LNCaP clone FGC (cell line): Measurements from ENCODE around the gene LGR6.

Experiments used
- DNase-seq: peaks from one replicate; pipeline ENCODE4 v3.0.0-alpha.2; 2011; ENCODE audit warnings: low read depth
- H3K4me3 ChIP-seq: 2 replicates; pipeline ENCODE4 v1.5.1; 2011; ENCODE audit warnings: mild to moderate bottlenecking, low read depth, low read length, control low read depth
- CTCF ChIP-seq: IDR thresholded peaks from 2 replicates; pipeline ENCODE4 v1.5.1; 2012; ENCODE audit warnings: mild to moderate bottlenecking; ENCODE audit not compliant: control insufficient read depth, insufficient read depth; ENCODE audit errors: extremely low read depth

LGR6 gene

GRCh38 chr1:202230061-202230938, 36.7 kb downstream of the LGR6 start:
- TF ChIP-seq CTCF: no peak
- H3K4me3 ChIP-seq: no peak overlapping the region
- no peak for DNase-seq

GRCh38 chr1:202230939-202231645, 37.5 kb downstream of the LGR6 start:
- DNase-seq: no peak
- no peak for TF ChIP-seq CTCF
- no peak overlapping the region for H3K4me3 ChIP-seq

GRCh38 chr1:202233171-202233570, 39.6 kb downstream of the LGR6 start:
- TF ChIP-seq CTCF: no peak
- H3K4me3 ChIP-seq: no peak overlapping the region
- DNase-seq: no peak

GRCh38 chr1:202233804-202234203, 40.2 kb downstream of the LGR6 start:
- H3K4me3 ChIP-seq: no peak overlapping the region
- TF ChIP-seq CTCF: no peak
- no peak for DNase-seq

GRCh38 chr1:202234331-202235002, 40.9 kb downstream of the LGR6 start:
- no peak overlapping the region for H3K4me3 ChIP-seq
- DNase-seq: no peak
- TF ChIP-seq CTCF: no peak

- TF ChIP-seq CTCF: no peak
- H3K4me3 ChIP-seq: no peak overlapping the region
- no peak for DNase-seq
Measured at GRCh38 chr1:202235003-202235660, 41.5 kb downstream of the LGR6 start.
